K562 (cell line): ENCODE measurements around the gene NFIC. TPM values are rescaled to one million over a fixed set of nuclear protein-coding genes. Genes with fewer than 3 reads are reported as not detected.

Source experiments
- ASH1L ChIP-seq: fragments of 450-650 bp; IDR thresholded peaks from 2 replicates; pipeline ENCODE4 v1.6.1; 2018; ENCODE audit warnings: borderline replicate concordance, mild to moderate bottlenecking, low read depth; ENCODE audit not compliant: partially characterized antibody
- CBX1 ChIP-seq: sonication (generic); IDR thresholded peaks from 2 replicates; pipeline ENCODE4 v1.6.1; 2016; ENCODE audit warnings: antibody characterized with exemption, low read depth, mild to moderate bottlenecking
- CEBPB ChIP-seq: fragments of 450-650 bp; IDR thresholded peaks from 2 replicates; pipeline ENCODE4 v1.6.1; 2016; ENCODE audit warnings: missing genetic modification characterization, missing compliant biosample characterization
- CHD1 ChIP-seq: fragments of 200-600 bp; sonication (generic); IDR thresholded peaks from one replicate; pipeline ENCODE4 v1.6.1; 2012; ENCODE audit warnings: mild to moderate bottlenecking, moderate library complexity, low read length, inconsistent platforms
- IFI16 ChIP-seq: fragments of 250-450 bp; sonication (Bioruptor Pico); IDR thresholded peaks from 2 replicates; pipeline ENCODE4 v2.1.2; 2022; ENCODE audit warnings: mild to moderate bottlenecking, inconsistent platforms
- KDM4B ChIP-seq, 2 experiments: fragments of 450-650 bp in 1 of 2; sonication (generic) in 1 of 2; IDR thresholded peaks; 2 replicates each; pipeline ENCODE4 v1.6.1; 2016 to 2017; ENCODE audit warnings: borderline replicate concordance in 2 of 2, antibody characterized with exemption in 1 of 2, low read depth in 1 of 2, mild to moderate bottlenecking in 1 of 2
- KHSRP ChIP-seq: fragments of 450-650 bp; IDR thresholded peaks from 2 replicates; pipeline ENCODE4 v1.6.1; 2017
- MYC ChIP-seq, 2 experiments: fragments of 250-450 bp in 1 of 2; sonication (Bioruptor Pico) in 1 of 2; IDR thresholded peaks; 2 replicates each; pipeline versions ENCODE4 v1.5.1 to v1.6.1; 2012 to 2021; ENCODE audit warnings: low read depth in 2 of 2, borderline replicate concordance in 1 of 2, improper control_type of control experiment in 1 of 2, low read length in 1 of 2, mild to moderate bottlenecking in 1 of 2, moderate library complexity in 1 of 2
- NR2C1 ChIP-seq, 2 experiments: fragments of 450-650 bp; IDR thresholded peaks; 2 replicates each; pipeline ENCODE4 v1.6.1; 2017; ENCODE audit warnings: mild to moderate bottlenecking in 2 of 2, antibody characterized with exemption in 1 of 2, inconsistent platforms in 1 of 2, missing compliant biosample characterization in 1 of 2, missing genetic modification characterization in 1 of 2
- PHB2 ChIP-seq: fragments of 450-650 bp; IDR thresholded peaks from 2 replicates; pipeline ENCODE4 v1.6.1; 2017; ENCODE audit warnings: low read depth
- PHTF2 ChIP-seq: fragments of 250-450 bp; sonication (Bioruptor Pico); IDR thresholded peaks from 2 replicates; pipeline ENCODE4 v1.5.0; 2021; ENCODE audit warnings: mild to moderate bottlenecking
- RAD51 ChIP-seq: fragments of 450-650 bp; IDR thresholded peaks from 2 replicates; pipeline ENCODE4 v1.7.1; 2016; ENCODE audit warnings: low read depth, mild to moderate bottlenecking, borderline replicate concordance
- RBM22 ChIP-seq: fragments of 200-400 bp; formaldehyde crosslinking; IDR thresholded peaks from 2 replicates; pipeline ENCODE4 v1.6.1; 2018; ENCODE audit warnings: low read length, low read depth; ENCODE audit not compliant: poor library complexity, severe bottlenecking
- SMAD1 ChIP-seq: fragments of 150-350 bp; IDR thresholded peaks from 2 replicates; pipeline ENCODE4 v1.6.1; 2014; ENCODE audit warnings: low read length, low read depth; ENCODE audit not compliant: partially characterized antibody
- SMARCA4 ChIP-seq: fragments of 450-650 bp; IDR thresholded peaks from 2 replicates; pipeline ENCODE4 v1.6.1; 2016
- SMARCA5 ChIP-seq: fragments of 450-650 bp; IDR thresholded peaks from 2 replicates; pipeline ENCODE4 v1.6.1; 2016
- ZFP30 ChIP-seq: fragments of 250-450 bp; sonication (Bioruptor Pico); IDR thresholded peaks from 2 replicates; pipeline ENCODE4 v1.8.0; 2022; ENCODE audit warnings: moderate library complexity, mild to moderate bottlenecking, inconsistent platforms, borderline replicate concordance
- ZNF146 ChIP-seq: IDR thresholded peaks from one replicate; pipeline ENCODE4 v1.6.1; 2018; ENCODE audit warnings: missing compliant biosample characterization; ENCODE audit not compliant: unreplicated experiment
- polyA plus RNA-seq, 8 experiments: library from polyadenylated mRNA; depleted of rRNA in 4 of 8; stranded (reverse) in 5 of 8; unstranded in 3 of 8; fragments of >200 nt; fragmentation: Nextera tagmentation in 2 of 8; fragmentation: Illumina TruSeq in 1 of 8; extraction: Ambion mirVana in 2 of 8; extraction: Trizol in 1 of 8; gene quantifications; 2 replicates each; pipeline versions ENCODE4 v1.2.1 to v1.2.3, GENCODE V29; 2011 to 2014; ENCODE audit warnings: inconsistent platforms in 1 of 8, missing spikeins in 1 of 8
- total RNA-seq, 7 experiments: library from RNA; depleted of rRNA in 6 of 7; stranded (reverse); fragments of >200 nt in 6 of 7; fragmentation: Illumina TruSeq in 2 of 7; extraction: Trizol in 2 of 7; gene quantifications; 2 replicates each; pipeline versions ENCODE4 v1.2.1 to v1.2.3, GENCODE V29; 2011 to 2021; ENCODE audit warnings: low replicate concordance in 1 of 7
- TF ChIP-seq, protein P1 (sequence below): fragments of 250-450 bp; sonication (Bioruptor Pico); IDR thresholded peaks from 2 replicates; pipeline ENCODE4 v1.4.0; 2020; ENCODE audit warnings: mild to moderate bottlenecking
- TF ChIP-seq, protein P2 (sequence below): fragments of 450-650 bp; IDR thresholded peaks from 2 replicates; pipeline ENCODE4 v1.7.1; 2018; ENCODE audit warnings: mild to moderate bottlenecking, low read depth; ENCODE audit not compliant: partially characterized antibody
- TF ChIP-seq, protein P3 (sequence below): sonication (generic); formaldehyde crosslinking; IDR thresholded peaks from 2 replicates; pipeline ENCODE4 v1.8.1; 2022; ENCODE audit warnings: missing genetic modification reagents

NFIC gene
- total and polyA plus RNA-seq, 9 of the 15 experiments (the other 6 are each of a cell fraction or from before 2014, with no cell fraction given), result 0.71 to 62.1 (median 6.9) TPM

- no peak for TF ChIP-seq CHD1
- TF ChIP-seq RBM22, result peak; percentile 85
- peak in 1 of 2 experiments; percentile 45; a peak in 1 of 4 replicates for TF ChIP-seq KDM4B (IDR thresholded peaks at IDR 0.05; ENCODE audit: borderline replicate concordance in 2 of 2, low read depth in 1 of 2)
- TF ChIP-seq SMARCA5, result 0 out of 2 replicates have a peak, but pooled peaks have one; percentile 19
- no peak for TF ChIP-seq PHB2
- TF ChIP-seq, protein P1, sequence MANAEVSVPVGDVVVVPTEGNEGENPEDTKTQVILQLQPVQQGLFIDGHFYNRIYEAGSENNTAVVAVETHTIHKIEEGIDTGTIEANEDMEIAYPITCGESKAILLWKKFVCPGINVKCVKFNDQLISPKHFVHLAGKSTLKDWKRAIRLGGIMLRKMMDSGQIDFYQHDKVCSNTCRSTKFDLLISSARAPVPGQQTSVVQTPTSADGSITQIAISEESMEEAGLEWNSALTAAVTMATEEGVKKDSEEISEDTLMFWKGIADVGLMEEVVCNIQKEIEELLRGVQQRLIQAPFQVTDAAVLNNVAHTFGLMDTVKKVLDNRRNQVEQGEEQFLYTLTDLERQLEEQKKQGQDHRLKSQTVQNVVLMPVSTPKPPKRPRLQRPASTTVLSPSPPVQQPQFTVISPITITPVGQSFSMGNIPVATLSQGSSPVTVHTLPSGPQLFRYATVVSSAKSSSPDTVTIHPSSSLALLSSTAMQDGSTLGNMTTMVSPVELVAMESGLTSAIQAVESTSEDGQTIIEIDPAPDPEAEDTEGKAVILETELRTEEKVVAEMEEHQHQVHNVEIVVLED (CRISPR knock-in tag), result peak; percentile 59; the same call in 1 of the 2 replicates
- TF ChIP-seq RAD51, result no peak
- TF ChIP-seq PHTF2 (CRISPR knock-in tag), result no peak
- TF ChIP-seq KHSRP, result no peak
- no peak for TF ChIP-seq MYC (IDR thresholded peaks at IDR 0.05; ENCODE audit: low read depth, low read length)
- peak; percentile 51; the same call in 1 of the 2 replicates for TF ChIP-seq MYC (CRISPR knock-in tag; IDR thresholded peaks at IDR 0.05; ENCODE audit: borderline replicate concordance, low read depth)
- no peak for TF ChIP-seq SMARCA4
- TF ChIP-seq, protein P2, sequence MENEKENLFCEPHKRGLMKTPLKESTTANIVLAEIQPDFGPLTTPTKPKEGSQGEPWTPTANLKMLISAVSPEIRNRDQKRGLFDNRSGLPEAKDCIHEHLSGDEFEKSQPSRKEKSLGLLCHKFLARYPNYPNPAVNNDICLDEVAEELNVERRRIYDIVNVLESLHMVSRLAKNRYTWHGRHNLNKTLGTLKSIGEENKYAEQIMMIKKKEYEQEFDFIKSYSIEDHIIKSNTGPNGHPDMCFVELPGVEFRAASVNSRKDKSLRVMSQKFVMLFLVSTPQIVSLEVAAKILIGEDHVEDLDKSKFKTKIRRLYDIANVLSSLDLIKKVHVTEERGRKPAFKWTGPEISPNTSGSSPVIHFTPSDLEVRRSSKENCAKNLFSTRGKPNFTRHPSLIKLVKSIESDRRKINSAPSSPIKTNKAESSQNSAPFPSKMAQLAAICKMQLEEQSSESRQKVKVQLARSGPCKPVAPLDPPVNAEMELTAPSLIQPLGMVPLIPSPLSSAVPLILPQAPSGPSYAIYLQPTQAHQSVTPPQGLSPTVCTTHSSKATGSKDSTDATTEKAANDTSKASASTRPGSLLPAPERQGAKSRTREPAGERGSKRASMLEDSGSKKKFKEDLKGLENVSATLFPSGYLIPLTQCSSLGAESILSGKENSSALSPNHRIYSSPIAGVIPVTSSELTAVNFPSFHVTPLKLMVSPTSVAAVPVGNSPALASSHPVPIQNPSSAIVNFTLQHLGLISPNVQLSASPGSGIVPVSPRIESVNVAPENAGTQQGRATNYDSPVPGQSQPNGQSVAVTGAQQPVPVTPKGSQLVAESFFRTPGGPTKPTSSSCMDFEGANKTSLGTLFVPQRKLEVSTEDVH, result peak; percentile 82
- TF ChIP-seq ZFP30 (CRISPR knock-in tag), result no peak
- TF ChIP-seq ZNF146 (CRISPR knock-in tag), result no peak
- TF ChIP-seq, protein P3, sequence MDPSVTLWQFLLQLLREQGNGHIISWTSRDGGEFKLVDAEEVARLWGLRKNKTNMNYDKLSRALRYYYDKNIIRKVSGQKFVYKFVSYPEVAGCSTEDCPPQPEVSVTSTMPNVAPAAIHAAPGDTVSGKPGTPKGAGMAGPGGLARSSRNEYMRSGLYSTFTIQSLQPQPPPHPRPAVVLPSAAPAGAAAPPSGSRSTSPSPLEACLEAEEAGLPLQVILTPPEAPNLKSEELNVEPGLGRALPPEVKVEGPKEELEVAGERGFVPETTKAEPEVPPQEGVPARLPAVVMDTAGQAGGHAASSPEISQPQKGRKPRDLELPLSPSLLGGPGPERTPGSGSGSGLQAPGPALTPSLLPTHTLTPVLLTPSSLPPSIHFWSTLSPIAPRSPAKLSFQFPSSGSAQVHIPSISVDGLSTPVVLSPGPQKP (CRISPR knock-in tag), result no peak
- TF ChIP-seq CBX1, result no peak
- no peak for TF ChIP-seq SMAD1
- peak; percentile 75; the same call in 1 of the 2 replicates for TF ChIP-seq CEBPB (tag)
- no peak for TF ChIP-seq IFI16 (CRISPR knock-in tag)
- TF ChIP-seq ASH1L, result peak; percentile 67
- TF ChIP-seq NR2C1 (IDR thresholded peaks at IDR 0.05), result no peak
- TF ChIP-seq NR2C1 (tag; IDR thresholded peaks at IDR 0.05), result no peak
These were observed 139.4 kb downstream of the NFIC start, which contains the start of gene FZR1 (continued) for GRCh38 chr19:3505598-3506383.
